C4-2B (cell line): ENCODE results near the gene MAP1S.

Source experiments
- CTCF ChIP-seq: fragments of 450-650 bp; conservative IDR thresholded peaks from 2 replicates; pipeline ENCODE4 v1.5.1; 2017; ENCODE audit warnings: mild to moderate bottlenecking
- ZFX ChIP-seq: fragments of 450-650 bp; IDR thresholded peaks from 2 replicates; pipeline ENCODE4 v1.6.1; 2017

GRCh38 chr19:17677002-17677401, 42.3 kb upstream of the MAP1S start:
- no peak; the same call in 1 of the 2 replicates for TF ChIP-seq CTCF
- no peak for TF ChIP-seq ZFX
